ENCODE results near the gene TBC1D8. TPM values are rescaled to one million over a fixed set of nuclear protein-coding genes. Genes with fewer than 3 reads are reported as not detected.

The TBC1D8 gene
- total and polyA plus RNA-seq, 2 of the 13 experiments (the other 11 are each of a cell fraction or from before 2014, with no cell fraction given) = 45.1 to 95.4 TPM

DNA sequence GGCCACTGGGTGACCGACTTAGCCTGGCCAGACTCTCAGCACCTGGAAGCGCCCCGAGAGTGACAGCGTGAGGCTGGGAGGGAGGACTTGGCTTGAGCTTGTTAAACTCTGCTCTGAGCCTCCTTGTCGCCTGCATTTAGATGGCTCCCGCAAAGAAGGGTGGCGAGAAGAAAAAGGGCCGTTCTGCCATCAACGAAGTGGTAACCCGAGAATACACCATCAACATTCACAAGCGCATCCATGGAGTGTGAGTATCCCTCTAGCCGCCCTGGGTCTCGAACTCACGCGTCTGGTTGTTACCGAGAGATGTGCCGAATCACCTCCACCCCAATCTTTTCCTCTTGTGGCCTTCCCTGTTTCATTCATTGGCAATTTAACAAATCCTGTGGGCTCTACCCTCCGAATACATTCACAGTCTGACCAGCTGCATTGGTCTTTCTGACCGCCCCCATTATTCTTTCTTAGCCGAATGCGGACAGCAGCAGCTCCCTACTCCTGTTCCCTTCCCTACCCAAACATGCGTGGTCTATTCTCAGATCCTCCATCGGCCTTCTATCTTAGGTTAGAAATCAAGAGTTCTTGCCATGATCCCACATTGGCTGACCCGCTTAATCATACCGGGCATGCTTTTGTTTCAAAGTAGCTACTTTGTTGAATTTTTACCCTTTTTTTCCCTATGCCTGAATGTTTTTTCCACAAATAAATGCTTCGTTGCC is 148.5 kb downstream of the TBC1D8 start (continued):
- 0 out of 2 replicates have a peak, but pooled peaks have one; percentile 77 for TF ChIP-seq ARID4A (CRISPR knock-in tag; IDR thresholded peaks at IDR 0.05; ENCODE audit: borderline replicate concordance)
- TF ChIP-seq ZMAT3 (CRISPR knock-in tag; conservative IDR thresholded peaks at IDR 0.05) = 0 out of 2 replicates have a peak, but pooled peaks have one; percentile 0
- TF ChIP-seq, protein P1, sequence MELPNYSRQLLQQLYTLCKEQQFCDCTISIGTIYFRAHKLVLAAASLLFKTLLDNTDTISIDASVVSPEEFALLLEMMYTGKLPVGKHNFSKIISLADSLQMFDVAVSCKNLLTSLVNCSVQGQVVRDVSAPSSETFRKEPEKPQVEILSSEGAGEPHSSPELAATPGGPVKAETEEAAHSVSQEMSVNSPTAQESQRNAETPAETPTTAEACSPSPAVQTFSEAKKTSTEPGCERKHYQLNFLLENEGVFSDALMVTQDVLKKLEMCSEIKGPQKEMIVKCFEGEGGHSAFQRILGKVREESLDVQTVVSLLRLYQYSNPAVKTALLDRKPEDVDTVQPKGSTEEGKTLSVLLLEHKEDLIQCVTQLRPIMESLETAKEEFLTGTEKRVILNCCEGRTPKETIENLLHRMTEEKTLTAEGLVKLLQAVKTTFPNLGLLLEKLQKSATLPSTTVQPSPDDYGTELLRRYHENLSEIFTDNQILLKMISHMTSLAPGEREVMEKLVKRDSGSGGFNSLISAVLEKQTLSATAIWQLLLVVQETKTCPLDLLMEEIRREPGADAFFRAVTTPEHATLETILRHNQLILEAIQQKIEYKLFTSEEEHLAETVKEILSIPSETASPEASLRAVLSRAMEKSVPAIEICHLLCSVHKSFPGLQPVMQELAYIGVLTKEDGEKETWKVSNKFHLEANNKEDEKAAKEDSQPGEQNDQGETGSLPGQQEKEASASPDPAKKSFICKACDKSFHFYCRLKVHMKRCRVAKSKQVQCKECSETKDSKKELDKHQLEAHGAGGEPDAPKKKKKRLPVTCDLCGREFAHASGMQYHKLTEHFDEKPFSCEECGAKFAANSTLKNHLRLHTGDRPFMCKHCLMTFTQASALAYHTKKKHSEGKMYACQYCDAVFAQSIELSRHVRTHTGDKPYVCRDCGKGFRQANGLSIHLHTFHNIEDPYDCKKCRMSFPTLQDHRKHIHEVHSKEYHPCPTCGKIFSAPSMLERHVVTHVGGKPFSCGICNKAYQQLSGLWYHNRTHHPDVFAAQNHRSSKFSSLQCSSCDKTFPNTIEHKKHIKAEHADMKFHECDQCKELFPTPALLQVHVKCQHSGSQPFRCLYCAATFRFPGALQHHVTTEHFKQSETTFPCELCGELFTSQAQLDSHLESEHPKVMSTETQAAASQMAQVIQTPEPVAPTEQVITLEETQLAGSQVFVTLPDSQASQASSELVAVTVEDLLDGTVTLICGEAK (IDR thresholded peaks at IDR 0.05) = no peak
- TF ChIP-seq, protein P1 (CRISPR knock-in tag; IDR thresholded peaks at IDR 0.05) = no peak
- no peak for TF ChIP-seq CBX1 (IDR thresholded peaks at IDR 0.05; ENCODE audit: low read depth)
- no peak for TF ChIP-seq ZFX (CRISPR knock-in tag; IDR thresholded peaks at IDR 0.05; ENCODE audit: low read depth)
- TF ChIP-seq ZSCAN12 (CRISPR knock-in tag; IDR thresholded peaks at IDR 0.05) = no peak
- TF ChIP-seq MEIS2 (CRISPR knock-in tag; IDR thresholded peaks at IDR 0.05) = no peak
- TF ChIP-seq HDAC6 (IDR thresholded peaks at IDR 0.05; ENCODE audit: low read depth, low read length) = no peak; the same call in 1 of the 2 replicates
- TF ChIP-seq ZNF382 (CRISPR knock-in tag; IDR thresholded peaks at IDR 0.05; ENCODE audit: borderline replicate concordance) = no peak
- peak; percentile 16; the same call in 1 of the 2 replicates for TF ChIP-seq ZNF224 (CRISPR knock-in tag; IDR thresholded peaks at IDR 0.05)
- TF ChIP-seq SYNCRIP (IDR thresholded peaks at IDR 0.05; ENCODE audit: insufficient read depth, low read depth, low read length) = no peak
- no peak for TF ChIP-seq BCL3 (CRISPR knock-in tag; IDR thresholded peaks at IDR 0.05)
- no peak for TF ChIP-seq ZNF879 (CRISPR knock-in tag; IDR thresholded peaks at IDR 0.05)
- no peak for TF ChIP-seq SRF (IDR thresholded peaks at IDR 0.05; ENCODE audit: low read depth, low read length)

Measured in HepG2 (cell line).